MM.1S (cell line): ENCODE results near the gene NGB.

Source experiments
- DNase-seq: peaks from one replicate; pipeline ENCODE4 v3.0.0-alpha.2; 2015
- H2AFZ ChIP-seq: fragments of 300-600 bp; sonication (generic); 2 replicates; pipeline ENCODE4 v1.6.0; 2016; ENCODE audit warnings: antibody characterized with exemption, low read length
- H3F3A ChIP-seq: fragments of 300-600 bp; sonication (generic); 2 replicates; pipeline ENCODE4 v1.6.1; 2016; ENCODE audit warnings: mild to moderate bottlenecking, antibody characterized with exemption, low read length, moderate library complexity, mixed read lengths; ENCODE audit not compliant: insufficient read depth
- H3K27ac ChIP-seq: fragments of 300-600 bp; sonication (generic); 2 replicates; pipeline ENCODE4 v1.5.1; 2016; ENCODE audit warnings: mild to moderate bottlenecking, low read length
- H3K27me3 ChIP-seq: fragments of 300-600 bp; sonication (generic); replicated peaks from 2 replicates; pipeline ENCODE4 v1.6.0; 2016; ENCODE audit warnings: low read length; ENCODE audit not compliant: insufficient read depth
- H3K36me3 ChIP-seq: fragments of 300-600 bp; sonication (generic); replicated peaks from 2 replicates; pipeline ENCODE4 v1.6.1; 2016; ENCODE audit warnings: mild to moderate bottlenecking, low read length, mixed read lengths; ENCODE audit not compliant: insufficient read depth
- H3K4me1 ChIP-seq: fragments of 300-600 bp; sonication (generic); 2 replicates; pipeline ENCODE4 v1.6.1; 2016; ENCODE audit warnings: low read length, mixed read lengths
- H3K4me2 ChIP-seq: fragments of 300-600 bp; sonication (generic); 2 replicates; pipeline ENCODE4 v1.6.0; 2016; ENCODE audit warnings: low read depth, low read length
- H3K4me3 ChIP-seq: fragments of 300-600 bp; sonication (generic); 2 replicates; pipeline ENCODE4 v1.5.1; 2016; ENCODE audit warnings: low read length, mixed read lengths
- H3K79me2 ChIP-seq: fragments of 300-600 bp; sonication (generic); 2 replicates; pipeline ENCODE4 v1.6.1; 2016; ENCODE audit warnings: mixed run types, low read length, mixed read lengths
- H3K9ac ChIP-seq: fragments of 300-600 bp; sonication (generic); 2 replicates; pipeline ENCODE4 v1.6.1; 2016; ENCODE audit warnings: low read length, mixed read lengths
- H3K9me2 ChIP-seq: fragments of 300-600 bp; sonication (generic); replicated peaks from 2 replicates; pipeline ENCODE4 v1.6.1; 2016; ENCODE audit warnings: mild to moderate bottlenecking, low read length, mixed read lengths; ENCODE audit not compliant: insufficient read depth
- H3K9me3 ChIP-seq: fragments of 300-600 bp; sonication (generic); replicated peaks from 2 replicates; pipeline ENCODE4 v1.6.1; 2016; ENCODE audit warnings: mild to moderate bottlenecking, low read length, mixed read lengths; ENCODE audit not compliant: insufficient read depth
- H4K20me1 ChIP-seq: fragments of 300-600 bp; sonication (generic); 2 replicates; pipeline ENCODE4 v1.6.1; 2016; ENCODE audit warnings: mild to moderate bottlenecking, low read length, moderate library complexity, mixed read lengths; ENCODE audit not compliant: insufficient read depth
- EZH2 ChIP-seq: fragments of 300-600 bp; sonication (generic); optimal IDR thresholded peaks from 2 replicates; pipeline ENCODE3; 2017; ENCODE audit warnings: low read depth, mild to moderate bottlenecking, antibody characterized with exemption, low read length, mixed read lengths
- EZH2phosphoT487 ChIP-seq: fragments of 300-600 bp; sonication (generic); IDR thresholded peaks from 2 replicates; pipeline ENCODE4 v1.6.1; 2018; ENCODE audit warnings: antibody characterized with exemption, low read length
- TF ChIP-seq, protein P1 (sequence below): fragments of 300-600 bp; sonication (generic); IDR thresholded peaks from 2 replicates; pipeline ENCODE4 v1.5.1; 2016; ENCODE audit warnings: antibody characterized with exemption, low read length, mixed read lengths

NGB gene

DNA sequence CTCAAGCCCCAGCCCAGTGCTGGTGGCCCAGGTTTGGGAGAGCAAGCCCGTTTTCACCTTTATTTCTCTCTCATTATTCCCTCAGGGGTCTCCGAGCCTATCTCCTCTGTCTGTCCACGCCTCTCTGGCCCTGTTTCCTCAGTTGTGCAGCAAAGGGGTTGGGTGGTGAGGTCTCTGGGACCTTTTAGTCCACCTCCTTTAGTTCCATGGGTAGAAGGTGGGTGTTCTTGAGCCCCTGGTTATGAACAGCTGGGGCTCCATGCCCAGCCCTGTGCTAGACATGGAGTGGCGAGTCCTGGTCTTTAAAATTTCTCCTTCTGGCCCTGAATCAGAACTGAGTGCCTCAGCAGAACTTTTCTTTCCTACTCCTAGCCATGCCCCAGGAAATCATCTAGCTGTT, 1.3 kb upstream of the NGB start:
- no peaks in the 10 kb centered on the region; the same call in 1 of the 2 replicates for H3K27me3 ChIP-seq
- H3K9ac ChIP-seq: no peak overlapping the region
- no peak overlapping the region for H2AFZ ChIP-seq
- H3K79me2 ChIP-seq: no peaks in the 10 kb centered on the region
- DNase-seq: no peak
- H3K9me3 ChIP-seq: no peaks in the 10 kb centered on the region
- no peaks in the 10 kb centered on the region for H4K20me1 ChIP-seq
- TF ChIP-seq EZH2phosphoT487 (no peak), EZH2 (no peak)
- TF ChIP-seq, protein P1, sequence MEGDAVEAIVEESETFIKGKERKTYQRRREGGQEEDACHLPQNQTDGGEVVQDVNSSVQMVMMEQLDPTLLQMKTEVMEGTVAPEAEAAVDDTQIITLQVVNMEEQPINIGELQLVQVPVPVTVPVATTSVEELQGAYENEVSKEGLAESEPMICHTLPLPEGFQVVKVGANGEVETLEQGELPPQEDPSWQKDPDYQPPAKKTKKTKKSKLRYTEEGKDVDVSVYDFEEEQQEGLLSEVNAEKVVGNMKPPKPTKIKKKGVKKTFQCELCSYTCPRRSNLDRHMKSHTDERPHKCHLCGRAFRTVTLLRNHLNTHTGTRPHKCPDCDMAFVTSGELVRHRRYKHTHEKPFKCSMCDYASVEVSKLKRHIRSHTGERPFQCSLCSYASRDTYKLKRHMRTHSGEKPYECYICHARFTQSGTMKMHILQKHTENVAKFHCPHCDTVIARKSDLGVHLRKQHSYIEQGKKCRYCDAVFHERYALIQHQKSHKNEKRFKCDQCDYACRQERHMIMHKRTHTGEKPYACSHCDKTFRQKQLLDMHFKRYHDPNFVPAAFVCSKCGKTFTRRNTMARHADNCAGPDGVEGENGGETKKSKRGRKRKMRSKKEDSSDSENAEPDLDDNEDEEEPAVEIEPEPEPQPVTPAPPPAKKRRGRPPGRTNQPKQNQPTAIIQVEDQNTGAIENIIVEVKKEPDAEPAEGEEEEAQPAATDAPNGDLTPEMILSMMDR: no peak
- H3K4me1 ChIP-seq: no peaks in the 10 kb centered on the region
- H3F3A ChIP-seq: no peaks in the 10 kb centered on the region
- H3K9me2 ChIP-seq: no peaks in the 10 kb centered on the region
- no peaks in the 10 kb centered on the region for H3K36me3 ChIP-seq
- no peak overlapping the region for H3K27ac ChIP-seq
- no peak overlapping the region for H3K4me2 ChIP-seq
- H3K4me3 ChIP-seq: no peak overlapping the region

DNA sequence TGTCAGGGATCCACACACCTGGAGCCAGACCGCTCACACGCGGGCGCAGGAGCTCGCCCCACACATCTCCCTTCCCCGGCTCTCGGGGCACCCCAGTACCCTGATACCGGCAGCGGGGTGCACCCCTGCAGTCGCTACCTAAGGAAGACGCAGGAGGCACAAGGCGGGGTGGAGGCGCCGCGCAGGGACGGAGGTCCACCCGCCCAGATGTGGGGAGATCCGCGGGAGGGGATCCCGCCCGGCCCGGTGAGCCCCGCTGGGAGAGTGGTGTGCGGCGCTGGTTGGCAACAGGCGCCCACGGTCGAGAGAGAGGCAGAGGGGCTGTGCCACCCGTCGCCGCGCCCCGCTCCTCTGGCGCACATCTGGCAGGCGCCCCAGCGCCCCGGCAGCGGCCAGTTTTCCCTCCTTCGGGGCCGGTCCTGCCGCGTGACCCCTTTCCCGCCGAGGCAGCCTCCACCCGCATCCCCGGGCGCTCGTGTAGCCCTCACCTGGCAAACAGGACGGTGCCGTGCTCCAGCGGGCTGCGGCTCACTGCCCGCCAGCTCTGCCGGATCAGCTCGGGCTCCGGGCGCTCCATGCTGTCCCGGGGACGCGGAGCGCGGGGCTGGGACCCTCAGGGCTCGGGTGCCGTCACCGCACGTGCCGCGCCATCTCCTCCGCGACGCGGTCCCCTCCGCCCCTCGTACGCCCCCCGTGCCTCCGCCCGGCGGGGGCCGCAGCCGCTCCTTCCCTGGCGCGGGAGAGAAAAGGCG, 469 bp downstream of the NGB start:
- H3K4me3 ChIP-seq: no peak overlapping the region
- H3K36me3 ChIP-seq: no peaks in the 10 kb centered on the region
- no peaks in the 10 kb centered on the region for H3K9me2 ChIP-seq
- TF ChIP-seq EZH2phosphoT487: no peak
- TF ChIP-seq EZH2: no peak
- TF ChIP-seq, protein P1: no peak
- DNase-seq: no peak
- no peak overlapping the region for H3K27ac ChIP-seq
- no peaks in the 10 kb centered on the region for H3F3A ChIP-seq
- no peaks in the 10 kb centered on the region for H3K9me3 ChIP-seq
- H3K27me3 ChIP-seq: no peaks in the 10 kb centered on the region; the same call in 1 of the 2 replicates
- no peak overlapping the region for H2AFZ ChIP-seq
- no peaks in the 10 kb centered on the region for H3K79me2 ChIP-seq
- no peaks in the 10 kb centered on the region for H3K4me1 ChIP-seq
- H3K9ac ChIP-seq: no peak overlapping the region
- H3K4me2 ChIP-seq: no peak overlapping the region
- no peaks in the 10 kb centered on the region for H4K20me1 ChIP-seq

- no peaks in the 10 kb centered on the region for H3K9me2 ChIP-seq
- no peaks in the 10 kb centered on the region for H3F3A ChIP-seq
- no peaks in the 10 kb centered on the region for H4K20me1 ChIP-seq
- H3K36me3 ChIP-seq: no peaks in the 10 kb centered on the region
- no peak overlapping the region for H3K4me3 ChIP-seq
- no peak overlapping the region for H3K4me2 ChIP-seq
- no peak overlapping the region for H3K9ac ChIP-seq
- TF ChIP-seq EZH2 (no peak), EZH2phosphoT487 (no peak)
- H3K27me3 ChIP-seq: no peaks in the 10 kb centered on the region; the same call in 1 of the 2 replicates
- H3K4me1 ChIP-seq: no peaks in the 10 kb centered on the region
- DNase-seq: peak; percentile 14
- no peak overlapping the region for H3K27ac ChIP-seq
- H2AFZ ChIP-seq: no peak overlapping the region
- no peaks in the 10 kb centered on the region for H3K79me2 ChIP-seq
- no peaks in the 10 kb centered on the region for H3K9me3 ChIP-seq
These were observed 1.9 kb downstream of the NGB start for GRCh38 chr14:77268989-77269600.
